Measurements from ENCODE around the gene CGREF1.
"Not testable (repeated sequence)": the region's sequence is repeated elsewhere in the genome, so short reads cannot be mapped to it uniquely, and the experiment has no call there.

The CGREF1 gene

GRCh38 chr2:27136751-27137150, 17.8 kb upstream of the CGREF1 start:
- DNase-seq = no peak

GRCh38 chr2:27135478-27135955, 16.6 kb upstream of the CGREF1 start:
- no peak for DNase-seq

- no peak for DNase-seq
Observed at GRCh38 chr2:27134781-27135477, 16.0 kb upstream of the CGREF1 start.

GRCh38 chr2:27133905-27134780, 15.2 kb upstream of the CGREF1 start, which contains the start of gene PREB:
TSS of gene PREB (minus strand) at chr2:27134636. CDS start at chr2:27134421, 215 bp downstream.
- peak; percentile 92 for DNase-seq

- no peak for DNase-seq
Observed at GRCh38 chr2:27133195-27133875, 14.4 kb upstream of the CGREF1 start.

GRCh38 chr2:27131429-27131828, 12.5 kb upstream of the CGREF1 start:
- DNase-seq = no peak

- no peak for DNase-seq
Observed at GRCh38 chr2:27130396-27130795, 11.5 kb upstream of the CGREF1 start.

- no peak for DNase-seq
Observed at GRCh38 chr2:27128668-27129571, 10.0 kb upstream of the CGREF1 start.

- DNase-seq = no peak
Observed at GRCh38 chr2:27127883-27128667, 9.1 kb upstream of the CGREF1 start.

GRCh38 chr2:27126252-27126710, 7.4 kb upstream of the CGREF1 start:
- no peak for DNase-seq

GRCh38 chr2:27125104-27125503, 6.2 kb upstream of the CGREF1 start:
- no peak for DNase-seq

GRCh38 chr2:27123302-27124150, 4.6 kb upstream of the CGREF1 start, which contains the start of gene ABHD1:
TSS of gene ABHD1 (plus strand) at chr2:27123815. CDS start at chr2:27123949, 134 bp downstream.
- no peak for DNase-seq

- DNase-seq = no peak
Observed at GRCh38 chr2:27122791-27123190, 3.9 kb upstream of the CGREF1 start.

- DNase-seq = no peak
Observed at GRCh38 chr2:27121906-27122305, 3.0 kb upstream of the CGREF1 start.

GRCh38 chr2:27119330-27119670, 372 bp upstream of the CGREF1 start:
- DNase-seq = not testable (repeated sequence)

- DNase-seq = no peak
Observed at GRCh38 chr2:27117995-27118524, 868 bp downstream of the CGREF1 start.

GRCh38 chr2:27115519-27115918, 3.4 kb downstream of the CGREF1 start:
- no peak for DNase-seq

- DNase-seq = not testable (repeated sequence)
Observed at GRCh38 chr2:27111392-27112078, 7.4 kb downstream of the CGREF1 start.

- not testable (repeated sequence) for DNase-seq
Observed at GRCh38 chr2:27110603-27111352, 8.2 kb downstream of the CGREF1 start.
